ENCODE results near the gene RAB11B. TPM values are rescaled to one million over a fixed set of nuclear protein-coding genes. Genes with fewer than 3 reads are reported as not detected.
A peak's percentile ranks its signal among the peaks of the same experiment; 100 is the strongest.
"Not testable (repeated sequence)": the region's sequence is repeated elsewhere in the genome, so short reads cannot be mapped to it uniquely, and the experiment has no call there.

Gene RAB11B
- 130 TPM for total RNA-seq (ENCODE audit: unreplicated experiment)
- long read RNA-seq, transcript RAB11B-201 (5 exons, 1,751 nt), result major isoform, 111 of 119 reads
- long read RNA-seq, transcript RAB11B-202 (4 exons, 894 nt), result minor isoform, 5 of 119 reads
- long read RNA-seq, partial matches to known transcripts, result 3 of 119 reads
- long read RNA-seq, other reads (novel, unspliced or antisense), result 0 of 119 reads

GRCh38 chr19:8389891-8390616 lies at the start of gene RAB11B:
TSS of gene RAB11B (plus strand) at chr19:8390360. CDS start at chr19:8390417, 57 bp downstream.
- Mint-ChIP-seq H3K27ac (ENCODE audit: unreplicated experiment) (peak within 1 kb of the TSS; percentile 93), H3K4me1 (ENCODE audit: unreplicated experiment) (peaks cover 44% of the 10 kb centered on the region), H3K27me3 (ENCODE audit: unreplicated experiment) (no peaks in the 10 kb centered on the region), H3K9me3 (ENCODE audit: unreplicated experiment) (no peaks in the 10 kb centered on the region), H3K36me3 (ENCODE audit: low read depth, unreplicated experiment) (peaks cover 18% of the 10 kb centered on the region), H3K4me3 (ENCODE audit: unreplicated experiment) (peak within 1 kb of the TSS; percentile 90)
- TF ChIP-seq CTCF (IDR thresholded peaks at IDR 0.05; ENCODE audit: unreplicated experiment), result no peak
- peak; percentile 96 for DNase-seq (ENCODE audit: low spot score)

GRCh38 chr19:8341504-8341903 lies 48.7 kb upstream of the RAB11B start:
- Mint-ChIP-seq H3K4me1 (ENCODE audit: unreplicated experiment) (peaks cover 39% of the 10 kb centered on the region), H3K27me3 (ENCODE audit: unreplicated experiment) (peaks cover 19% of the 10 kb centered on the region), H3K36me3 (ENCODE audit: low read depth, unreplicated experiment) (peaks cover 11% of the 10 kb centered on the region), H3K4me3 (ENCODE audit: unreplicated experiment) (peak overlapping the region; percentile 86), H3K27ac (ENCODE audit: unreplicated experiment) (peak overlapping the region; percentile 89)
- DNase-seq (ENCODE audit: low spot score); H3K9me3 Mint-ChIP-seq (ENCODE audit: unreplicated experiment): not testable (repeated sequence)

- TF ChIP-seq CTCF (IDR thresholded peaks at IDR 0.05; ENCODE audit: unreplicated experiment), result no peak
- H3K4me3 Mint-ChIP-seq (ENCODE audit: unreplicated experiment), result peak overlapping the region; percentile 86
- peaks cover 8% of the 10 kb centered on the region for H3K36me3 Mint-ChIP-seq (ENCODE audit: low read depth, unreplicated experiment)
- DNase-seq (ENCODE audit: low spot score), result peak; percentile 35
- peaks cover 19% of the 10 kb centered on the region for H3K27me3 Mint-ChIP-seq (ENCODE audit: unreplicated experiment)
- H3K27ac Mint-ChIP-seq (ENCODE audit: unreplicated experiment), result peak overlapping the region; percentile 89
- H3K9me3 Mint-ChIP-seq (ENCODE audit: unreplicated experiment), result no peaks in the 10 kb centered on the region
- H3K4me1 Mint-ChIP-seq (ENCODE audit: unreplicated experiment), result peaks cover 36% of the 10 kb centered on the region
Measured at GRCh38 chr19:8342316-8342683, 47.9 kb upstream of the RAB11B start.

GRCh38 chr19:8342684-8343482 lies 47.3 kb upstream of the RAB11B start, which contains the start of gene KANK3:
TSS of gene KANK3 (minus strand) at chr19:8343262. CDS start at chr19:8337828, 5,434 bp downstream.
- Mint-ChIP-seq H3K9me3 (ENCODE audit: unreplicated experiment) (no peaks in the 10 kb centered on the region), H3K36me3 (ENCODE audit: low read depth, unreplicated experiment) (peaks cover 8% of the 10 kb centered on the region), H3K27me3 (ENCODE audit: unreplicated experiment) (peaks cover 19% of the 10 kb centered on the region), H3K4me3 (ENCODE audit: unreplicated experiment) (peak within 1 kb of the TSS; percentile 86), H3K4me1 (ENCODE audit: unreplicated experiment) (peaks cover 34% of the 10 kb centered on the region), H3K27ac (ENCODE audit: unreplicated experiment) (peak within 1 kb of the TSS; percentile 89)
- peak; percentile 97 for DNase-seq (ENCODE audit: low spot score)
- TF ChIP-seq CTCF (IDR thresholded peaks at IDR 0.05; ENCODE audit: unreplicated experiment), result peak; percentile 6

GRCh38 chr19:8343483-8343844 lies 46.7 kb upstream of the RAB11B start:
- peak overlapping the region; percentile 84 for H3K4me3 Mint-ChIP-seq (ENCODE audit: unreplicated experiment)
- peaks cover 17% of the 10 kb centered on the region for H3K27me3 Mint-ChIP-seq (ENCODE audit: unreplicated experiment)
- TF ChIP-seq CTCF (IDR thresholded peaks at IDR 0.05; ENCODE audit: unreplicated experiment), result peak; percentile 4
- peaks cover 4% of the 10 kb centered on the region for H3K36me3 Mint-ChIP-seq (ENCODE audit: low read depth, unreplicated experiment)
- H3K27ac Mint-ChIP-seq (ENCODE audit: unreplicated experiment), result peak overlapping the region; percentile 81
- no peak for DNase-seq (ENCODE audit: low spot score)
- H3K4me1 Mint-ChIP-seq (ENCODE audit: unreplicated experiment), result peaks cover 29% of the 10 kb centered on the region
- no peaks in the 10 kb centered on the region for H3K9me3 Mint-ChIP-seq (ENCODE audit: unreplicated experiment)

GRCh38 chr19:8349629-8350372 lies 40.4 kb upstream of the RAB11B start:
- H3K27ac Mint-ChIP-seq (ENCODE audit: unreplicated experiment); H3K4me3 Mint-ChIP-seq (ENCODE audit: unreplicated experiment); DNase-seq (ENCODE audit: low spot score); H3K4me1 Mint-ChIP-seq (ENCODE audit: unreplicated experiment); H3K9me3 Mint-ChIP-seq (ENCODE audit: unreplicated experiment); H3K27me3 Mint-ChIP-seq (ENCODE audit: unreplicated experiment); H3K36me3 Mint-ChIP-seq (ENCODE audit: low read depth, unreplicated experiment): not testable (repeated sequence)

All from endothelial cell (in vitro differentiated cells).